ENCODE results near the gene LGALS4.

DNA sequence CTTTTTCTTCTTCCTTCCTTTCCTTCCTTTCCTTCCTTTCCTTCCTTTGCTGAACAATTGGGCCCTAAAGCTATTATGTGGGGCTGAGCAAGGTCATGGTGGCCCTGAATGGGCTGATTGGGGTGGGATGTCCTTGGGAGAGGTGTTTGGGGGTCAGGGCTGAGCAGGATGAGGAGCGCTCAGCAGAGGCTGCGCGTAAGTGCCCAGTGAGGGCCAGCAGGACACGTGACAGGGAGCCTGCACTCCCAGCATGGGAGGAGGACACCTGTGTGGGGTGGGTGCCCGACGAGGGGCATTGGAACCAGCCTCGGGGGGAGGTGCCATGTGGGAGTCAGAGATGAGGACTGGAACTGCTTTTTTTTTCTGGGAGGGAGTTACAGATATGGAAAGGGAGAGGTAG is 34.0 kb downstream of the LGALS4 start:
- no peak for TF ChIP-seq EZH2 (IDR thresholded peaks at IDR 0.05; ENCODE audit: borderline replicate concordance, low read depth, low read length, poor library complexity, severe bottlenecking)
- TF ChIP-seq, protein P1, sequence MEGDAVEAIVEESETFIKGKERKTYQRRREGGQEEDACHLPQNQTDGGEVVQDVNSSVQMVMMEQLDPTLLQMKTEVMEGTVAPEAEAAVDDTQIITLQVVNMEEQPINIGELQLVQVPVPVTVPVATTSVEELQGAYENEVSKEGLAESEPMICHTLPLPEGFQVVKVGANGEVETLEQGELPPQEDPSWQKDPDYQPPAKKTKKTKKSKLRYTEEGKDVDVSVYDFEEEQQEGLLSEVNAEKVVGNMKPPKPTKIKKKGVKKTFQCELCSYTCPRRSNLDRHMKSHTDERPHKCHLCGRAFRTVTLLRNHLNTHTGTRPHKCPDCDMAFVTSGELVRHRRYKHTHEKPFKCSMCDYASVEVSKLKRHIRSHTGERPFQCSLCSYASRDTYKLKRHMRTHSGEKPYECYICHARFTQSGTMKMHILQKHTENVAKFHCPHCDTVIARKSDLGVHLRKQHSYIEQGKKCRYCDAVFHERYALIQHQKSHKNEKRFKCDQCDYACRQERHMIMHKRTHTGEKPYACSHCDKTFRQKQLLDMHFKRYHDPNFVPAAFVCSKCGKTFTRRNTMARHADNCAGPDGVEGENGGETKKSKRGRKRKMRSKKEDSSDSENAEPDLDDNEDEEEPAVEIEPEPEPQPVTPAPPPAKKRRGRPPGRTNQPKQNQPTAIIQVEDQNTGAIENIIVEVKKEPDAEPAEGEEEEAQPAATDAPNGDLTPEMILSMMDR (conservative IDR thresholded peaks at IDR 0.05; ENCODE audit: low read depth, low read length) = no peak
